Stimulated activated naive CD8-positive, alpha-beta T cell treated with anti-CD3 and anti-CD28 coated beads, Interleukin-15, Interleukin-2, amounts not matched to agents 100 ng/mL and 50 ng/mL, for 24 hours (primary cell): ENCODE measurements around the gene LARP7.
"Not testable (repeated sequence)": the region's sequence is repeated elsewhere in the genome, so short reads cannot be mapped to it uniquely, and the experiment has no call there.

Experiments
- H3K27ac Mint-ChIP-seq: one replicate; pipeline ENCODE4 v1.8.0; 2021; ENCODE audit warnings: mild to moderate bottlenecking, mixed read lengths
- H3K27me3 Mint-ChIP-seq: one replicate; pipeline ENCODE4 v1.8.0; 2021; ENCODE audit warnings: mixed read lengths
- H3K36me3 Mint-ChIP-seq: one replicate; pipeline ENCODE4 v1.8.0; 2021; ENCODE audit warnings: low read depth, mixed read lengths
- H3K4me1 Mint-ChIP-seq: one replicate; pipeline ENCODE4 v1.8.0; 2021; ENCODE audit warnings: low read depth, mixed read lengths
- H3K4me3 Mint-ChIP-seq: one replicate; pipeline ENCODE4 v1.8.0; 2021; ENCODE audit warnings: mild to moderate bottlenecking, mixed read lengths
- H3K9me3 Mint-ChIP-seq: one replicate; pipeline ENCODE4 v1.8.0; 2021; ENCODE audit warnings: mixed read lengths

Gene LARP7

GRCh38 chr4:112677519-112678091, 40.7 kb downstream of the LARP7 start:
- Mint-ChIP-seq H3K36me3 (no peaks in the 10 kb centered on the region), H3K9me3 (no peaks in the 10 kb centered on the region), H3K4me3 (no peak overlapping the region), H3K27me3 (no peaks in the 10 kb centered on the region), H3K4me1 (no peaks in the 10 kb centered on the region), H3K27ac (no peak overlapping the region)

GRCh38 chr4:112680996-112681395, 44.1 kb downstream of the LARP7 start:
- Mint-ChIP-seq H3K4me1 (no peaks in the 10 kb centered on the region), H3K4me3 (no peak overlapping the region), H3K36me3 (no peaks in the 10 kb centered on the region)

GRCh38 chr4:112693507-112693906, 56.6 kb downstream of the LARP7 start:
- H3K4me1 Mint-ChIP-seq: no peaks in the 10 kb centered on the region
- no peak overlapping the region for H3K27ac Mint-ChIP-seq
- H3K4me3 Mint-ChIP-seq: no peak overlapping the region
- H3K27me3 Mint-ChIP-seq: peaks cover 7% of the 10 kb centered on the region
- H3K9me3 Mint-ChIP-seq: no peaks in the 10 kb centered on the region
- no peaks in the 10 kb centered on the region for H3K36me3 Mint-ChIP-seq

More at GRCh38 chr4:112680996-112681395, 44.1 kb downstream of the LARP7 start:
- H3K27ac Mint-ChIP-seq: no peak overlapping the region
- no peaks in the 10 kb centered on the region for H3K27me3 Mint-ChIP-seq
- no peaks in the 10 kb centered on the region for H3K9me3 Mint-ChIP-seq

GRCh38 chr4:112700679-112701078, 63.7 kb downstream of the LARP7 start:
- Mint-ChIP-seq H3K36me3 (no peaks in the 10 kb centered on the region), H3K27me3 (peaks cover 47% of the 10 kb centered on the region), H3K9me3 (no peaks in the 10 kb centered on the region)

GRCh38 chr4:112702892-112703291, 65.9 kb downstream of the LARP7 start:
- Mint-ChIP-seq H3K36me3 (no peaks in the 10 kb centered on the region), H3K27ac (no peak overlapping the region), H3K9me3 (no peaks in the 10 kb centered on the region), H3K4me3 (no peak overlapping the region), H3K4me1 (peaks cover 19% of the 10 kb centered on the region), H3K27me3 (peaks cover 62% of the 10 kb centered on the region)

More at GRCh38 chr4:112700679-112701078, 63.7 kb downstream of the LARP7 start:
- Mint-ChIP-seq H3K27ac (no peak overlapping the region), H3K4me3 (no peak overlapping the region), H3K4me1 (peaks cover 10% of the 10 kb centered on the region)

- H3K27me3 Mint-ChIP-seq: peaks cover 58% of the 10 kb centered on the region
- H3K4me1 Mint-ChIP-seq: peaks cover 19% of the 10 kb centered on the region
- H3K27ac Mint-ChIP-seq: peak overlapping the region; percentile 2
- H3K9me3 Mint-ChIP-seq: no peaks in the 10 kb centered on the region
- H3K4me3 Mint-ChIP-seq: peak overlapping the region; percentile 75
- H3K36me3 Mint-ChIP-seq: no peaks in the 10 kb centered on the region
These were observed 67.4 kb downstream of the LARP7 start for GRCh38 chr4:112704322-112704721.

- Mint-ChIP-seq H3K27me3 (peaks cover 59% of the 10 kb centered on the region), H3K4me1 (peaks cover 19% of the 10 kb centered on the region), H3K36me3 (no peaks in the 10 kb centered on the region), H3K9me3 (no peaks in the 10 kb centered on the region), H3K4me3 (peak overlapping the region; percentile 75), H3K27ac (no peak overlapping the region)
These were observed 68.3 kb downstream of the LARP7 start for GRCh38 chr4:112704991-112705845.

GRCh38 chr4:112705891-112706839, 69.2 kb downstream of the LARP7 start:
- H3K4me3 Mint-ChIP-seq: peak overlapping the region; percentile 90
- H3K36me3 Mint-ChIP-seq, H3K9me3 Mint-ChIP-seq: not testable (repeated sequence)
- H3K27me3 Mint-ChIP-seq: peaks cover 52% of the 10 kb centered on the region
- H3K4me1 Mint-ChIP-seq: peaks cover 19% of the 10 kb centered on the region
- peak overlapping the region; percentile 51 for H3K27ac Mint-ChIP-seq

- no peak overlapping the region for H3K27ac Mint-ChIP-seq
- no peaks in the 10 kb centered on the region for H3K36me3 Mint-ChIP-seq
- H3K9me3 Mint-ChIP-seq: no peaks in the 10 kb centered on the region
- peak overlapping the region; percentile 90 for H3K4me3 Mint-ChIP-seq
- peaks cover 19% of the 10 kb centered on the region for H3K4me1 Mint-ChIP-seq
- peaks cover 49% of the 10 kb centered on the region for H3K27me3 Mint-ChIP-seq
These were observed 69.9 kb downstream of the LARP7 start for GRCh38 chr4:112706840-112707207.
